HG02870 (cell line): ENCODE measurements around the gene TMX3.
A peak's percentile ranks its signal among the peaks of the same experiment; 100 is the strongest.

ENCODE experiments used
- ATAC-seq: cut with Tn5 transposase; IDR thresholded peaks from one replicate; pipeline ENCODE4 v1.9.1; 2021; ENCODE audit warnings: mild to moderate bottlenecking, moderate library complexity; ENCODE audit not compliant: unreplicated experiment

The TMX3 gene

DNA sequence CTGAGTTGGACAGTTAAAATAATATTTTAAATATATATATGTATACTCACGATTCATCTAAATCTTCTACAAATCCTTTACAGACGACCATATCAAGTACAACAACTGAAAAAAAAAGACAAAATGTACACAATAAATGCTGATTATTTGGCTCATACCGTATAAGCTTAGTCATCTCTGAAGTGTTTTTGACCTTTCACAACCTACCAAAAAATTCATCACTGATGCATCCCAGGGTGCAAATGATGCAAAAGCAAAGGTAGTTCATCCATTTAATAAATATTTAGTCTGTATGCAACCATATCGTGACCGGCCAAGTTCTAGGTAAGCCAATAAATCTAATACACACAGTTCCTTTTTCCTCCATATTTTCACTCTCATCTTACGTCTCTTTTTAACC lies 1.1 kb downstream of the TMX3 start:
- no peak for ATAC-seq

DNA sequence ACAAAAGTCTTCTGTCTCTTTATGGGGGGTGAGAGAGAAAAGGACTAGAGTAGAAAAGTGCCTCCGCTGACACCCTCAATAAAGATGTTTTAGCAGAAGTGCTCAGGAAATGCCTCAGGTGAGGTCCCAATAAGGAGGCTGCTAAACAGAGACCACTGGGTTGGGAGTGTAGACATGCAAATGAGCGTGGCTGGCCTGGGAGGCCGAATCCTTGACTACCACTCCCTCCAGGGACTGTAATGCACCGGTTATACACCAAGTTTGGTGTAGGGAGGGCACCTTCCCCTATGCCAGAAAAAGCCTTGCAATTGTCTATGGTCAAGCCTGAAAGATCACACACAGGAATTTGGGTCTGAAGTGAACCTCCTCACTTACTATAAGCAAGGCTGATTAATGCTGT lies 1.8 kb downstream of the TMX3 start:
- ATAC-seq = no peak

GRCh38 chr18:68707646-68708045 lies 7.3 kb downstream of the TMX3 start:
- ATAC-seq = no peak

- no peak for ATAC-seq
Measured at GRCh38 chr18:68705119-68705518, 9.8 kb downstream of the TMX3 start.

DNA sequence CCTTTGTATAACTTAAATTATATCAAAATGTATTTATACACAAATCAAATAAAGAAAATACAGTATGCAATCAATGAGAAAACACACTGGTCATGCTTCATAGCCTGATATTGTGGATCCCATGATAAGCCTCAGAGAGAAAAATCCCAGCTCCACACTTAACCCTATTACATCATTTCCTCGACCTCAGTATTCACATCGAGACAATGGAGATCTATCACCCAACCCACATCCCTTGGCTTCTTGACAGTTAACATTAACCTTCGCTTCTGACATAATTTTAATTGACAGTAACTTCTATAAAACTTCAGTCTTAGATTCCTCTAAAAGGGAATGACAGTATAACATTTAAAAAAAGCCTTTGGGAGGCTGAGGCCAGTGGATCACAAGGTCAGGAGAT lies 11.6 kb downstream of the TMX3 start:
- ATAC-seq = no peak

DNA sequence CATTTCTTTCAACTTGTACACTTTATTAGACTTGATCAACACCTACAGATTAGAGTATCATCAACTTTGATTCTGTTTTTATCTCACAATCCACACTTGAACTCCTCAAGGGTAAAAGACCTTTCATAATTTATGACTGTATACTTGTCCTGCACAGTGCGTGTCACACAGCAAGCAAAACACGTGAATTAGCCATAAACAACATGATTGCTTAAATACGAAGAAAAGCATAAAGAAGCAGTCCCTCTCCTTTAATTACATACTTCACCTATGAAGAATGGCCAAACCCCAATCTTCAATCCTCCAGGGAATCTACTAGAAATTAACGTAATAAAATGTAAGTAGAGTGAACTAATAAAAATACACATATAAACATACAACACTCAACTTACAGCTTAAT lies 13.6 kb downstream of the TMX3 start:
- ATAC-seq = no peak

- no peak for ATAC-seq
Measured at GRCh38 chr18:68699043-68699442, 15.9 kb downstream of the TMX3 start.

DNA sequence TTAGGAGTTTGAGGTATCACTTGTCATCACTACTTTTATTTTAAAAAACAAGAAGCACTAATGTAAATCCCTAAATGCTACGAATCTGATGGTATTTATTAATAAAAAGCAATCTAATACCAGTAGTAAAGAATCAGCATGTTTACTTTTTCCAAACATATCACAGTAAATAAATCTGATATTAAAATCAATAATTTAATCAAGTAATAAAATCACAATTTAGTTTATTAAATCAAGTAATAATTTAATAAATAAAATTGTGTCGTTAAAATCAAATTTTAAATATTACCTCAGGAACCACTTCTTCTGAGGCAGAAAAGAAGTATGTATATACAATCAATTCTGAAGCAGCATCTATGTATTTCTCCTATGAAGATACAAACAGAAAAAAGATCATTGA lies 18.0 kb downstream of the TMX3 start:
- no peak for ATAC-seq

GRCh38 chr18:68694316-68694715 lies 20.6 kb downstream of the TMX3 start:
- no peak for ATAC-seq

DNA sequence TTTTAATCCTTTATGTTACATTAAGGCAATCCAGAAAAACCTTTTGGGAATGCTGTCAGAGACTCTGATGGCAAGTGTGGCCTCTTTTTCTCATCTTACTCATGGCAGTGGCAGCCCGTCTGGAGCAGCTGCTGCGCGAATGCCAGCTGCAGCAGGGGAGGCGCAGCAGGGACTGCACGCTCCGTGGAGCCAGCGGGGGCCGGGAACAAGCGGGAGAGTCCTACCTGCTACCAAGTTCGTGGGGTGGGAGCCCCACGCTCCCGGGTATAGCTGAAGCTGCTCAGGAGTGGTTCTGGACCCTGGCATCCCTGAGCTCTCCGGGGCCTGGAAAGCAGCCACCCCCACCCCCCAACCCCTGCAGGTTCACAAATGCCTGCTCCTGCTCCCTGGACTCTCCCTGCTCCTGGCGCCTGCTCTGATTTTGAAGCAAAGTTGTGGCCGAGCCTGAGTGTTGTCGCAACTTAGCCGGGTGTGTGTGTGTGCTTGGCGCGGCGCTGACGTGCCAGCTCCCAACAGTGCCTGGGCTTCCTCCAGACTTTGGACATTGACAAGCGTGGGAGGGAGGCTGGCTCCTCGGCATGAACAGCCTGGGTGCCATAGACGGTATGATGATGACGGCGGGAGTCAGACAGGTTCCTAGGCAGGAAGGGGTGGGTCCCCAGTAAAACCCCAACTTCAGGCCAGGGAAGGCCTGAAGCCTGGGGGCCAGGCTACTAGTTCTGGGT lies 21.7 kb downstream of the TMX3 start:
- ATAC-seq = no peak

DNA sequence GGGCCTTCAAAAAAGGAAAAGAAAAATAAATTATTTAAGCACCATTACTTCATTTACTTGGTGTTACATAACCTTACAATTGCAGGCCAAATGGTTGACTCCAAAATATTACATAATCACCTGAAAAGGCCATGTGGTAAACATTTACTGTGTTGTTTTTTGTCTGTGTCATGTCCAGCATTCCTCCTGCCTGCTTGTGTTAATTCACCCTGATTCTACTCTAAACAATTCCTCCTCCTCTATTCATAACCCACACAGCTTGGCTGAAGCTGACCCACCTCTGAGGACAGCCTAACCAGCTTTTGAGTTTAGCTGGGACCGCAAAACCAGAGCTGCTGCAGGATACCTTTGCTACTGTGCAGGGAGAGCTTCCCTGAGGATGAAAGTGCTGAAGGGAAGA lies 35.4 kb downstream of the TMX3 start:
- ATAC-seq = no peak

- peak; percentile 98 for ATAC-seq
Measured at GRCh38 chr18:68676913-68677312, 38.0 kb downstream of the TMX3 start.

- ATAC-seq = no peak
Measured at GRCh38 chr18:68667121-68667520, 47.8 kb downstream of the TMX3 start.

DNA sequence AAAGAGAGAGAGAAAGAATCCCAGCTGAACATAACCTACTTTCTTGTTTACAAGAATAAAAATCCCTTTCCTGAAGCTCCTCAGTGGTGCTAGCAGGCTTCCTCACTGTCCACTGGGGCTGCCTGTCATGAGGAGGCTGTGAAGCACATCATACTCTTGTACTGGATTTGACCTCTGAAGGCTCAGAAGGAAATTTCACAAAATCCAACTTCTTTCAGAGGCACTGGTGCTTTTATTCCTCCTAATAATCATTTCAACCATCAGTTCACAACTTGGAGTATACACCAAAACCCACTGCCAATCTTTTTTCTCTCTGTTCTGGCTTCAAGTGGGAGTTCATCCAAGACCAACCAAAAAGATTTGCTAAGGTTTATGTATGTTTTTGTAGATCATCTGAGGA lies 48.5 kb downstream of the TMX3 start:
- ATAC-seq = no peak

DNA sequence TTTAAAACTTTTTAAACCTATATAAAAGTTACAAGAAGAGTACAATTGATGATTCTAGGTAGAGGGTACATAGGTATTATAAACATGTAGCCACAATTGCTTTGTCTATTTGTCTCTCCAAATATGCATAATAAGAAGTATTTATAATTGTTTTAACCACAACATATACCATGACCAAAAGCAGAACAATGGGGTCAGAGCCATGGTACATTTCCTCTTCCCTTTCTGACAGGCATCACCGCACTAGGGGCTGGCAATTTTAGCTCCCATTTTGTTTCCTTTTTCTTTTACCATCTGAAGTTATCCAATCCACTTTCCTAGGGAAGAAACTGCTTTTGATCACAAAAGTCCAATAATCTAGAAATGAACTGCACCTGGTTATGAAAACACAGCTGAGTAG lies 49.3 kb downstream of the TMX3 start:
- peak; percentile 59 for ATAC-seq

- no peak for ATAC-seq
Measured at GRCh38 chr18:68662754-68663153, 52.2 kb downstream of the TMX3 start.

DNA sequence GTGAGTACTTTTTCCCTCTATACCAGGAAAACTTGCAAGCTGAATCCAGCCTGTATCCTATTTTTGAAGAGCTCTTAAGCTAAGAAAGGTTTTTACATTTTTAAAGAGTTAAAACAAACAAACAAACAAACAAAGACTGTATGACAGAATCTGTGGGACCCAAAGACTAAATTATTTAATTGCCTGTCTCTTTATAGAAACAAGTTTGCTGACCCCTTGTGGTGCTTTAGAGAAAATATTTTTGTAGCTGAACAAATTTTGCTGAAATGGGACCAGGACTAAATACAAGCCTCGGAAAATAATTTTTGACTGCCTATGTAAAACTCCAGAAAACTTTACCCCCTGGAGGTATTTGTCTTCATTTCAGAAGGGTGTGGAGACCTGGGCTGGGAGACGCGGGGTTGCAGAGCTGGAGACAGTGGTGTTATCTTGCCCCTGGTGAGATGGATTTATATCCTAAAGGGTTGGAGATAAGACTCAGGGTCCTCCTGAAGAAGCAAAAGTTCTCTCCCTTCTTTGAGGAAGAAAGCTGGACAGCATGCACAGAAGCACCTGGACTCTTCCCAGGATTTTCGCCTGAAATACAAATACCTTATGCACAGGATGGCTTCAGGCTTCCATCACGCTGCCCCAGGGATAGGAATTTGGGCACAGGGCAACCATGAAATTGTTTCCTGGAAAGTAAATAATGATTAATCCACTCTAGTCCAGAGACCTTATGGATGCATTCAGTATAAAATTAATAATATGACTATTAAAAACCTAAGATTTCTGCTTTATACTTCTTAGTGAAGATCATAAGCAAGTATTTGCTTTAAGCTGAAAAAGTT lies 54.3 kb downstream of the TMX3 start:
- no peak for ATAC-seq

GRCh38 chr18:68648191-68648590 lies 66.7 kb downstream of the TMX3 start:
- ATAC-seq = no peak

GRCh38 chr18:68642003-68642402 lies 72.9 kb downstream of the TMX3 start:
- peak; percentile 70 for ATAC-seq

DNA sequence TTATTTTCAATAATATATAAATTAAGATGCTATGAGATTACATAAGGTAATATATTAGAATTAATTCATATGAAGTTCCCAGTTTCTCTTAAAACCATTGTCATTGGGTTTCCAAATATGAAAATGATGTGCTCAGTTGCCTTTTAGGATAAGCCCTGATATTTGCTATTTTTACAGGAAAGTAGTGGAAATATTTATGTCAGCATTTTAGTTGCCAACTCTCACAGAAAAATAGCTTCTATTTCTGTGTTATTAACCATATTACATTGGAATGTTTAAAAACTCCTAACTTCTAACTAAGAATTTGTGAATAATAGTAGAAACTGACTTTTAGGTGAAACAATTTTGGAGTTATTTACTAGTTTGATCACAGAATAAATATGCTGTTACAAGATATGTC lies 74.0 kb downstream of the TMX3 start:
- ATAC-seq = no peak

- ATAC-seq = no peak
Measured at GRCh38 chr18:68638613-68639012, 76.3 kb downstream of the TMX3 start.

DNA sequence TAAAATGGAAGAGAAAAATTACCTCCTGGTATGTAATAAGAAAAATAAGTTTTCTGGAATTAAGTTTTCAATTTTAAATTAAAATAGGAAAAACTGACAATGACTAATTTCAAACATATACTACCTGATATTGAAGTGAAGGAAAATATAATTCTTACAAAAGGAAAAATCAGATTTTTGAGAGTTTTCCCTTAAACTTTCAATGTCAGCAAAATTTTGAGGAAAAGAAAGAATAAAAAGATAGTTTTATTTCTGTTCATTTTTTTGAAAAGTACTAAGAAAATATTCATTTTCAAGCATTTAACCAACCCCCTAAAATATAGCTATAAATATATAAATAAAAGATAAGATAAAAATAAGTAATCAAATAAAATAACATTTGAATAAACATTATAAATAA lies 87.1 kb downstream of the TMX3 start:
- ATAC-seq = no peak
